Neural cell (in vitro differentiated cells): ENCODE results near the gene GRK3. TPM values are rescaled to one million over a fixed set of nuclear protein-coding genes. Genes with fewer than 3 reads are reported as not detected.

Experiments
- H2AFZ ChIP-seq: fragments of 200-600, 300-800 bp; sonication (generic), shearing (Covaris generic); 2 replicates; pipeline ENCODE4 v1.6.0; 2014; ENCODE audit warnings: low read depth, mild to moderate bottlenecking, antibody characterized with exemption, low read length, moderate library complexity
- H3F3A ChIP-seq: fragments of 200-600 bp; shearing (Covaris generic); 2 replicates; pipeline ENCODE4 v1.6.1; 2016; ENCODE audit warnings: mild to moderate bottlenecking, moderate library complexity, mixed read lengths, antibody characterized with exemption, low read length; ENCODE audit not compliant: insufficient read depth, poor library complexity, severe bottlenecking
- H3K27ac ChIP-seq: fragments of 200-600, 300-800 bp; sonication (generic), shearing (Covaris generic); 2 replicates; pipeline ENCODE4 v1.5.1; 2014; ENCODE audit warnings: mild to moderate bottlenecking, low read length, moderate library complexity
- H3K27me3 ChIP-seq: fragments of 300-800, 200-600 bp; sonication (generic), shearing (Covaris generic); 2 replicates; pipeline ENCODE4 v1.6.0; 2014; ENCODE audit warnings: mild to moderate bottlenecking, low read depth, low read length, moderate library complexity; ENCODE audit not compliant: insufficient read depth
- H3K36me3 ChIP-seq: fragments of 300-800, 200-600 bp; sonication (generic), shearing (Covaris generic); 2 replicates; pipeline ENCODE4 v1.5.1; 2014; ENCODE audit warnings: mild to moderate bottlenecking, antibody characterized with exemption, low read length, moderate library complexity; ENCODE audit not compliant: insufficient read depth
- H3K4me2 ChIP-seq: fragments of 300-800, 200-600 bp; sonication (generic), shearing (Covaris generic); 2 replicates; pipeline ENCODE4 v1.6.0; 2014; ENCODE audit warnings: mild to moderate bottlenecking, low read length
- H3K4me3 ChIP-seq: fragments of 300-800, 200-600 bp; sonication (generic), shearing (Covaris generic); 2 replicates; pipeline ENCODE4 v1.5.1; 2014; ENCODE audit warnings: mild to moderate bottlenecking, low read length, moderate library complexity
- H3K79me2 ChIP-seq: fragments of 200-600 bp; shearing (Covaris generic); replicated peaks from 2 replicates; pipeline ENCODE4 v1.6.0; 2014; ENCODE audit warnings: mild to moderate bottlenecking, low read length, moderate library complexity; ENCODE audit not compliant: insufficient read depth
- H3K9ac ChIP-seq: fragments of 300-800, 200-600 bp; sonication (generic), shearing (Covaris generic); 2 replicates; pipeline ENCODE4 v1.6.1; 2016; ENCODE audit warnings: mild to moderate bottlenecking, low read length, mixed read lengths
- H3K9me2 ChIP-seq: fragments of 200-600 bp; shearing (Covaris generic); 2 replicates; pipeline ENCODE4 v1.6.1; 2016; ENCODE audit warnings: mild to moderate bottlenecking, low read length, mixed read lengths; ENCODE audit not compliant: insufficient read depth
- H3K9me3 ChIP-seq: fragments of 200-600, 300-800 bp; sonication (generic), shearing (Covaris generic); 2 replicates; pipeline ENCODE4 v1.6.1; 2016; ENCODE audit warnings: mild to moderate bottlenecking, mixed run types, low read length, moderate library complexity, mixed read lengths
- H4K20me1 ChIP-seq: fragments of 200-600 bp; shearing (Covaris generic); 2 replicates; pipeline ENCODE4 v1.6.1; 2016; ENCODE audit warnings: mild to moderate bottlenecking, mixed run types; ENCODE audit not compliant: insufficient read depth
- CTCF ChIP-seq: fragments of 450-650 bp; IDR thresholded peaks from 2 replicates; pipeline ENCODE4 v1.5.1; 2014; ENCODE audit warnings: antibody characterized with exemption, mild to moderate bottlenecking, moderate library complexity; ENCODE audit not compliant: poor library complexity, severe bottlenecking
- EP300 ChIP-seq: fragments of 450-650 bp; conservative IDR thresholded peaks from 2 replicates; pipeline ENCODE4 v1.6.1; 2014; ENCODE audit warnings: antibody characterized with exemption, mild to moderate bottlenecking, moderate library complexity; ENCODE audit not compliant: poor library complexity, severe bottlenecking
- EZH2 ChIP-seq: fragments of 200-600, 300-800 bp; shearing (Covaris generic), sonication (generic); IDR thresholded peaks from 2 replicates; pipeline ENCODE4 v1.6.1; 2014; ENCODE audit warnings: antibody characterized with exemption, low read length, borderline replicate concordance, mild to moderate bottlenecking; ENCODE audit not compliant: insufficient read depth, poor library complexity, severe bottlenecking
- MXI1 ChIP-seq: fragments of 450-650 bp; conservative IDR thresholded peaks from 2 replicates; pipeline ENCODE4 v1.6.1; 2014; ENCODE audit warnings: antibody characterized with exemption, mild to moderate bottlenecking; ENCODE audit not compliant: poor library complexity, severe bottlenecking
- POLR2AphosphoS5 ChIP-seq: IDR thresholded peaks from 2 replicates; pipeline ENCODE4 v1.6.1; 2012
- RAD21 ChIP-seq: fragments of 450-650 bp; conservative IDR thresholded peaks from 2 replicates; pipeline ENCODE4 v1.6.1; 2014; ENCODE audit warnings: antibody characterized with exemption, mild to moderate bottlenecking, moderate library complexity
- REST ChIP-seq: IDR thresholded peaks from 2 replicates; pipeline ENCODE4 v1.6.1; 2012; ENCODE audit warnings: borderline replicate concordance
- SMC3 ChIP-seq: fragments of 450-650 bp; conservative IDR thresholded peaks from 2 replicates; pipeline ENCODE4 v1.6.1; 2014; ENCODE audit warnings: antibody characterized with exemption, mild to moderate bottlenecking, moderate library complexity; ENCODE audit not compliant: poor library complexity
- TAF1 ChIP-seq: IDR thresholded peaks from 2 replicates; pipeline ENCODE4 v1.6.1; 2012; ENCODE audit warnings: low read depth
- polyA plus RNA-seq: library from polyadenylated mRNA; depleted of rRNA; stranded (reverse); fragments of >200 nt; gene quantifications from 2 replicates; pipeline ENCODE4 v1.2.3, GENCODE V29; 2014

The GRK3 gene
- polyA plus RNA-seq, 1 donor from 2014 or later, result 9.8 TPM

DNA sequence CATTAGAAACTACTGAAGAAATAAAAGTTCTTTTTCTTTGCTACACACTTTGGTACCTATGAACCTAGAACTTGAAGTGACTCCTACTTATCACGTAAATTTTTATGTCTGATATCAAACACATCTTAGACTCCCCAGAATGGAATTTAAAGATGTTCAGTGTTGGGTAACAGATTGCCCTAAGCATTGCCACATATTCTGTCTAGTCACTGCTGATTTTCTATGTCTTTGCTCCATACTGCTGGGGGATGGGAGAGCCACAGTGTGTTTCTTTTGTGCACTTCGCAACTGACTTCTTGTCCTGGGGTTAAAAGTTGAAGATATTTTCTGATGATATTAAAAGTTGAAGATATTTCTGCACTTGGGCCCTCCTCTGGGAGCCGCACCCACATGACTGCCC is 158.2 kb downstream of the GRK3 start:
- H3K4me2 ChIP-seq, result no peak overlapping the region

GRCh38 chr22:25726241-25726640 is 161.8 kb downstream of the GRK3 start:
- Histone ChIP-seq H3K9me3 (no peaks in the 10 kb centered on the region), H3K9me2 (no peaks in the 10 kb centered on the region), H4K20me1 (no peaks in the 10 kb centered on the region), H3F3A (no peaks in the 10 kb centered on the region), H3K27me3 (no peaks in the 10 kb centered on the region), H3K36me3 (no peaks in the 10 kb centered on the region), H3K4me2 (no peak overlapping the region), H3K27ac (no peak overlapping the region), H3K9ac (no peak overlapping the region), H3K79me2 (no peaks in the 10 kb centered on the region), H3K4me3 (no peak overlapping the region), H2AFZ (no peak overlapping the region)
- no peak for TF ChIP-seq CTCF
- no peak for TF ChIP-seq REST
- TF ChIP-seq POLR2AphosphoS5, result no peak
- no peak for TF ChIP-seq MXI1
- TF ChIP-seq SMC3, result no peak
- no peak for TF ChIP-seq EZH2
- TF ChIP-seq TAF1, result no peak
- no peak for TF ChIP-seq RAD21
- TF ChIP-seq EP300, result no peak

More for the DNA sequence above, 158.2 kb downstream of the GRK3 start:
- no peaks in the 10 kb centered on the region for H3F3A ChIP-seq
- no peaks in the 10 kb centered on the region for H3K79me2 ChIP-seq
- no peak overlapping the region for H3K4me3 ChIP-seq
- H3K27me3 ChIP-seq, result no peaks in the 10 kb centered on the region
- H3K9ac ChIP-seq, result no peak overlapping the region
- H3K9me3 ChIP-seq, result no peaks in the 10 kb centered on the region
- TF ChIP-seq EZH2, result no peak
- no peak for TF ChIP-seq SMC3
- no peak overlapping the region for H2AFZ ChIP-seq
- H3K27ac ChIP-seq, result no peak overlapping the region
- no peaks in the 10 kb centered on the region for H3K36me3 ChIP-seq
- no peaks in the 10 kb centered on the region for H4K20me1 ChIP-seq
- no peaks in the 10 kb centered on the region for H3K9me2 ChIP-seq

DNA sequence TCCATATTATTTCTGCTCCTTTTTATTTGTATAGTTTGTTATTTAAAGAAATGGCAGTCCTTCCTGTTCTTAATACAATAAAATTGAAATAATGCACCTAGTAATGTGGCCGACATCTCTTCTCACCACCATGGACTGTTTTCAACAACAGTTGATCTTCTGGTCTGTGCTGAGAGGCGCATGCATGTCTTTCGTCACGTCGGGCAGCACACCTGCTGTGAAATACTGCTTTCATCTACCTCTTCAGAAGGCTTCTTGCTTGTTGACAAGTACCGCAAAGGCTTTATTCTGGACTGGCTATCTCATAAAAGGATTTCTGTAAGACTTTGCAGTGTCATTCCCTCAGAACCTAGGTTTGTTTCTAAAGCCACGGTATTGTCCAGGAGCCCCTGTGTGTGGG is 163.6 kb downstream of the GRK3 start:
- Histone ChIP-seq H2AFZ (no peak overlapping the region), H3K9me2 (no peaks in the 10 kb centered on the region), H4K20me1 (no peaks in the 10 kb centered on the region), H3K36me3 (no peaks in the 10 kb centered on the region), H3K79me2 (no peaks in the 10 kb centered on the region), H3K27ac (peak overlapping the region; percentile 39), H3K9ac (no peak overlapping the region), H3F3A (no peaks in the 10 kb centered on the region), H3K27me3 (no peaks in the 10 kb centered on the region), H3K4me3 (no peak overlapping the region), H3K9me3 (no peaks in the 10 kb centered on the region), H3K4me2 (no peak overlapping the region)
- TF ChIP-seq POLR2AphosphoS5 (peak; percentile 45), EZH2 (no peak)
